Vagina (tissue), 2 donors: ENCODE data around the gene ADO. TPM values are rescaled to one million over a fixed set of nuclear protein-coding genes. Genes with fewer than 3 reads are reported as not detected.

ENCODE experiments used
- DNase-seq, 2 donors: peaks; one replicate each; pipeline ENCODE4 v3.0.0-alpha.2; 2017; ENCODE audit errors: extremely low spot score in 2 of 2
- H3K27ac ChIP-seq: fragments of 200-600 bp; sonication (generic); one replicate; pipeline ENCODE4 v1.5.1; 2019
- H3K27me3 ChIP-seq: fragments of 200-600 bp; sonication (generic); one replicate; pipeline ENCODE4 v1.5.1; 2019
- H3K36me3 ChIP-seq, 2 donors: fragments of 200-600 bp; sonication (generic); one replicate each; pipeline ENCODE4 v1.5.1; 2017 to 2019
- H3K4me1 ChIP-seq: fragments of 200-600 bp; sonication (generic); one replicate; pipeline ENCODE4 v1.5.1; 2019
- H3K4me3 ChIP-seq, 2 donors: fragments of 200-600 bp; sonication (generic); 1 replicate in 1 of 2; 2 replicates in 1 of 2; pipeline ENCODE4 v1.5.1; 2016 to 2019
- H3K9me3 ChIP-seq: fragments of 200-600 bp; sonication (generic); one replicate; pipeline ENCODE4 v1.5.1; 2019
- POLR2A ChIP-seq, 2 donors: fragments of 450-650 bp; IDR thresholded peaks; one replicate each; pipeline ENCODE4 v1.6.1; 2017; ENCODE audit warnings: antibody characterized with exemption in 2 of 2, mild to moderate bottlenecking in 2 of 2, moderate library complexity in 2 of 2
- POLR2AphosphoS5 ChIP-seq, 2 donors: sonication (generic); formaldehyde crosslinking; IDR thresholded peaks; one replicate each; pipeline ENCODE4 v1.9.0; 2017; ENCODE audit warnings: antibody characterized with exemption in 2 of 2, mild to moderate bottlenecking in 2 of 2, low read depth in 1 of 2; ENCODE audit not compliant: insufficient read depth in 1 of 2
- intact Hi-C: fragments of 100-400 bp; cut with DNase I; formaldehyde crosslinking; loops from one replicate; pipeline ENCODE4 v1.15.1; 2023
- total RNA-seq: library from RNA; depleted of rRNA; stranded (reverse); fragments of >200 nt; gene quantifications from one replicate; pipeline ENCODE4 v1.2.3, GENCODE V29; 2016
- TF ChIP-seq, protein P1 (sequence below), 3 experiments: fragments of 450-650 bp in 2 of 3; fragments of 200-600 bp in 1 of 3; sonication (generic) in 1 of 3; IDR thresholded peaks; one replicate each; pipeline ENCODE4 v1.5.1; 2017 to 2019; ENCODE audit warnings: antibody characterized with exemption in 3 of 3, mild to moderate bottlenecking in 2 of 3, moderate library complexity in 2 of 3

The ADO gene
- total RNA-seq, 1 donor from 2014 or later: 17.2 TPM

DNA sequence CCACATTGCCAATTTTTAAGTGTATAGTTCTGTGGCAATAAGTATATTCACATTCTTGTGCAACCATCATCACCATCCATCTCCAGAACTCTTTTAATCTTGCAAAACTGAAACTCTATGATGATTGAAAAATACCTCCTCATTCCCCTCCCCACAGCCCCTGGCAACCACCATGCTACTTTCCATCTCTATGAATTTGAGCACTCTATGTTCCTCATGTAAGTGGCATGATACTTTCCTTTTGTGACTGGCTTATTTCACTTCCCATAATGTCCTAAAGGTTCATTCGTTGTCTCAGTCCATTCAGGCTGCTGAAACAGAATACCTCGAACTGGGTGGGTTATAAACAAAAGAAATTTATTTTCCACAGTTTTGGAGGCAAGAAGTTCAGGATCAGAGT is 35.1 kb downstream of the ADO start:
- H3K36me3 ChIP-seq: no peaks in the 10 kb centered on the region
- intact Hi-C loops: no loop called here
- no peaks in the 10 kb centered on the region for H3K27me3 ChIP-seq
- H3K9me3 ChIP-seq: no peaks in the 10 kb centered on the region
- DNase-seq: no peak
- TF ChIP-seq POLR2A (IDR thresholded peaks at IDR 0.05) (no peak), POLR2AphosphoS5 (IDR thresholded peaks at IDR 0.05; ENCODE audit: insufficient read depth in 1 of 2, low read depth in 1 of 2) (no peak)
- TF ChIP-seq, protein P1, sequence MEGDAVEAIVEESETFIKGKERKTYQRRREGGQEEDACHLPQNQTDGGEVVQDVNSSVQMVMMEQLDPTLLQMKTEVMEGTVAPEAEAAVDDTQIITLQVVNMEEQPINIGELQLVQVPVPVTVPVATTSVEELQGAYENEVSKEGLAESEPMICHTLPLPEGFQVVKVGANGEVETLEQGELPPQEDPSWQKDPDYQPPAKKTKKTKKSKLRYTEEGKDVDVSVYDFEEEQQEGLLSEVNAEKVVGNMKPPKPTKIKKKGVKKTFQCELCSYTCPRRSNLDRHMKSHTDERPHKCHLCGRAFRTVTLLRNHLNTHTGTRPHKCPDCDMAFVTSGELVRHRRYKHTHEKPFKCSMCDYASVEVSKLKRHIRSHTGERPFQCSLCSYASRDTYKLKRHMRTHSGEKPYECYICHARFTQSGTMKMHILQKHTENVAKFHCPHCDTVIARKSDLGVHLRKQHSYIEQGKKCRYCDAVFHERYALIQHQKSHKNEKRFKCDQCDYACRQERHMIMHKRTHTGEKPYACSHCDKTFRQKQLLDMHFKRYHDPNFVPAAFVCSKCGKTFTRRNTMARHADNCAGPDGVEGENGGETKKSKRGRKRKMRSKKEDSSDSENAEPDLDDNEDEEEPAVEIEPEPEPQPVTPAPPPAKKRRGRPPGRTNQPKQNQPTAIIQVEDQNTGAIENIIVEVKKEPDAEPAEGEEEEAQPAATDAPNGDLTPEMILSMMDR (IDR thresholded peaks at IDR 0.05): no peak
- H3K4me1 ChIP-seq: no peaks in the 10 kb centered on the region
- H3K27ac ChIP-seq: no peak overlapping the region
- H3K4me3 ChIP-seq: no peak overlapping the region

DNA sequence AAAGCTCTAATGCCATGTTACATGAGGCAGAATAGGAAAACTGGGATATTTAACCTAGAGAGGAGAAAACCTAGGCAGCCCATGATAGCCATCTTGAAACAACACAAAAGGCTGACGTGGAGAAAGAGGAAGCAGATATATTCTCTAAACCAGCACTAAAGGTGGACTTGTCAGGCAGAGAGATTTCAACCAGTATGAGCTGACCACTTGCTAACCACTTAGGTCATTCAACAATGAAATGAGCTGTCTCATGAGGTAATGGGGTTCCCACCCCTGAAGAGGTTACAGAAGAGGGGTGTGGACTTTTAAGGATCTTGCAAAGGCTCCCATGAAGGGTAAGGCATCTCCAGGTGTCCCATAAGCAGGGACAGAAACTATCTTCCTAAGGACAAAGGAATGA is 38.5 kb downstream of the ADO start:
- H3K36me3 ChIP-seq: no peaks in the 10 kb centered on the region
- no peak overlapping the region for H3K4me3 ChIP-seq
- intact Hi-C loops: no loop called here
- H3K9me3 ChIP-seq: no peaks in the 10 kb centered on the region
- H3K27me3 ChIP-seq: no peaks in the 10 kb centered on the region
- H3K27ac ChIP-seq: no peak overlapping the region
- H3K4me1 ChIP-seq: no peaks in the 10 kb centered on the region
- TF ChIP-seq, protein P1 (IDR thresholded peaks at IDR 0.05): no peak
- TF ChIP-seq POLR2AphosphoS5 (IDR thresholded peaks at IDR 0.05; ENCODE audit: insufficient read depth in 1 of 2, low read depth in 1 of 2) (no peak), POLR2A (IDR thresholded peaks at IDR 0.05) (no peak)
- no peak for DNase-seq

DNA sequence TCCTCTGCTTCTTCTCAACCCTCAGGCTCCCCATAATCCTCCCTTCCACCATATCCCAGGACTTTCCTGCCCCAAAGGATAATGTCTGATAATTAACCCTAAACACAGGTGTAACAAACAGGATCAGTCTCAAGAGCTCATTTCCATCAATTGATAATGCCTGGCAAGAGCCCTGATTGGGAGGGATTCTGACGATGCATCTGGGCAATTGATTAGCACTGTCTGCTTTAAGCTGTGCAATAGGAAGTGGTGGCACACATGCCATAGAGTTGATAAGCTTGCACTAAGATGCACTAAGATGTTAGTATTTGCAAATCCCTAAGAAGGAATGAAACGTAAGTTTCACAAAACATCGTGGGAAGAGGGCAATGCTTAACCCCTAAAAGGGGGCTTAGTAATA is 39.1 kb downstream of the ADO start:
- Histone ChIP-seq H3K36me3 (no peaks in the 10 kb centered on the region), H3K4me3 (no peak overlapping the region), H3K4me1 (no peaks in the 10 kb centered on the region), H3K27me3 (no peaks in the 10 kb centered on the region), H3K9me3 (no peaks in the 10 kb centered on the region), H3K27ac (no peak overlapping the region)
- TF ChIP-seq POLR2AphosphoS5 (IDR thresholded peaks at IDR 0.05; ENCODE audit: insufficient read depth in 1 of 2, low read depth in 1 of 2) (no peak), POLR2A (IDR thresholded peaks at IDR 0.05) (no peak)
- TF ChIP-seq, protein P1 (IDR thresholded peaks at IDR 0.05): no peak
- DNase-seq: no peak
- intact Hi-C loops: no loop called here

DNA sequence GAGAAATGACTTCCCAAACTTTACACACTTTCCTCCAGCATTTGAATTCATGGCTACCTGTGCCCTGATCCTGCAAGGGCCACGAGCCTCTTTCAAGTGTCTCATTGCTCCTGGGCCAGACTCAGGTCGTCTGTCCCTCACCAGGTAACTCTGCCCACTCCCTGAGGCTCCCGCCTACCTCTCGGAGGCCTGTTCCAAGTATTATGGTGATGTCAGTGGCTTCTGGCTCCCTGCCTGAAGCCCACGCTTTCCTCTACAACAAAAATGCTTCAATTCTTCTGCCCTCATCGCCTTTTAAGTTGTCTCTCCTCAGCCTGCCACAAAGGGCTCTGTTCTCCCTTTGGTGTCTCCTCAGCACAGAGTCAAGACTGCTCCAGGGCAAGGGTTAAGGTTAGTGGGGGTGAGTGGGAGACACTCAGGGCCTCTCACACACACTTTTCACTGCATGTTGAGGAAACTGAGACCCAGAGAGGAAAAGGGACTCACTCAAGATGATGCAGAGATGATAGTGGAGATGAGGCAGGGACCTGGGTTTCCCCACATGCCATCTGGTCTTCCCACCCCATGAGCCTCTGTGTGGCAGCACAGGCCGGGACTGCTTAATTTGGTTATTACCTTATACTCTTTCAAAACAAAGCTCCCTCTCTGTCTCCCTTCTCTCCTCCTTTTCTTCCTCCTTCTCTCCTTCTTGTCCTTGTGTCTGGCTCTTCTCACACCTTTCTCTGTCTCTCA is 39.9 kb downstream of the ADO start:
- no peaks in the 10 kb centered on the region for H3K4me1 ChIP-seq
- H3K27me3 ChIP-seq: no peaks in the 10 kb centered on the region
- H3K27ac ChIP-seq: no peak overlapping the region
- no peaks in the 10 kb centered on the region for H3K36me3 ChIP-seq
- no peak overlapping the region for H3K4me3 ChIP-seq
- intact Hi-C loops: no loop called here
- no peak for DNase-seq
- no peak for TF ChIP-seq POLR2A (IDR thresholded peaks at IDR 0.05)
- TF ChIP-seq POLR2AphosphoS5 (IDR thresholded peaks at IDR 0.05; ENCODE audit: insufficient read depth in 1 of 2, low read depth in 1 of 2): no peak
- TF ChIP-seq, protein P1 (IDR thresholded peaks at IDR 0.05): no peak
- no peaks in the 10 kb centered on the region for H3K9me3 ChIP-seq

DNA sequence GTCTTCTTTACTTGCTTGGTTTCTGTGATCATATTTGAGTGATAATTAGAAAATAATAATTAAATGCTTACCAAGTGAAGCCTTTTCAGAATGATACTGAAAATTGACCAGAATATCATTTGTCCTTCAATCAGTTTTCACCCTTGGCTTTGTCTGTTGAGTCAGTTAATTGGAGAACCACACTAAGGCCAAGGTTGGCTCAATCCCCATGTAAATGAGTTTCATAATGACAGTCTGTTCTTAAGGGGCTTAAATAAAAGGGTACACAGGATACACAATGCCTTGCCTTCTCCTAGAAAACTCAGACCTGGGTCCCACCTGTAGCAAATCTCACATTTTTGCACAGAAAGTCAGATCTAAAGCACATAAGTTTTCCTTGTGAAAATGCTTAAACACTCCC is 42.9 kb downstream of the ADO start:
- Histone ChIP-seq H3K27ac (no peak overlapping the region), H3K27me3 (no peaks in the 10 kb centered on the region), H3K4me3 (no peak overlapping the region), H3K4me1 (no peaks in the 10 kb centered on the region), H3K36me3 (no peaks in the 10 kb centered on the region), H3K9me3 (no peaks in the 10 kb centered on the region)
- DNase-seq: no peak
- intact Hi-C loops: no loop called here
- TF ChIP-seq POLR2A (IDR thresholded peaks at IDR 0.05) (no peak), POLR2AphosphoS5 (IDR thresholded peaks at IDR 0.05; ENCODE audit: insufficient read depth in 1 of 2, low read depth in 1 of 2) (no peak)
- TF ChIP-seq, protein P1 (IDR thresholded peaks at IDR 0.05): no peak
